Measurements from ENCODE around the gene PCDHGB2. TPM values are rescaled to one million over a fixed set of nuclear protein-coding genes. Genes with fewer than 3 reads are reported as not detected.
"Not testable (repeated sequence)": the region's sequence is repeated elsewhere in the genome, so short reads cannot be mapped to it uniquely, and the experiment has no call there.

The PCDHGB2 gene
- total RNA-seq, 1 donor from 2014 or later = under 0.01 TPM

DNA sequence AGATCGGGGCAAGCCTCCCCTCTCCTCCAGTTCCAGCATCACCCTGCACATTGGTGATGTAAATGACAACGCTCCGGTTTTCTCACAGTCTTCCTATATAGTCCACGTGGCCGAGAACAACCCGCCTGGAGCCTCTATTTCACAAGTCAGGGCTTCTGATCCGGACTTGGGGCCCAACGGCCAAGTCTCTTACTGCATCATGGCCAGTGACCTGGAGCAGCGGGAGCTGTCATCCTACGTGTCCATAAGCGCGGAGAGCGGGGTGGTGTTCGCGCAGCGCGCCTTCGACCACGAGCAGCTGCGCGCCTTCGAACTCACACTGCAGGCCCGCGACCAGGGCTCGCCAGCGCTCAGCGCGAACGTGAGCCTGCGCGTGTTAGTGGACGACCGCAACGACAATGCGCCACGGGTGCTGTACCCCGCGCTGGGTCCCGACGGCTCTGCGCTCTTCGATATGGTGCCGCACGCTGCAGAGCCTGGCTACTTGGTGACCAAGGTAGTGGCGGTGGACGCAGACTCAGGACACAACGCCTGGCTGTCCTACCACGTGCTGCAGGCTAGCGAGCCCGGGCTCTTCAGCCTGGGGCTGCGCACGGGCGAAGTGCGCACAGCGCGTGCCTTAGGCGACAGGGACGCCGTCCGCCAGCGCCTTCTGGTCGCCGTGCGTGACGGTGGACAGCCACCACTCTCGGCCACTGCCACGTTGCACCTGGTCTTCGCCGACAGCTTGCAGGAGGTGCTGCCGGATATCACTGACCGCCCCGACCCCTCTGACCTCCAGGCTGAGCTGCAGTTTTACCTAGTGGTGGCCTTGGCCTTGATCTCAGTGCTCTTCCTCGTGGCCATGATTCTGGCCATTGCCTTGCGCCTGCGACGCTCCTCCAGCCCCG lies 29.6 kb downstream of the PCDHGB2 start:
- FAIRE-seq (no peak), DNase-seq (ENCODE audit: low read depth) (no peak)
- TF ChIP-seq, protein P1, sequence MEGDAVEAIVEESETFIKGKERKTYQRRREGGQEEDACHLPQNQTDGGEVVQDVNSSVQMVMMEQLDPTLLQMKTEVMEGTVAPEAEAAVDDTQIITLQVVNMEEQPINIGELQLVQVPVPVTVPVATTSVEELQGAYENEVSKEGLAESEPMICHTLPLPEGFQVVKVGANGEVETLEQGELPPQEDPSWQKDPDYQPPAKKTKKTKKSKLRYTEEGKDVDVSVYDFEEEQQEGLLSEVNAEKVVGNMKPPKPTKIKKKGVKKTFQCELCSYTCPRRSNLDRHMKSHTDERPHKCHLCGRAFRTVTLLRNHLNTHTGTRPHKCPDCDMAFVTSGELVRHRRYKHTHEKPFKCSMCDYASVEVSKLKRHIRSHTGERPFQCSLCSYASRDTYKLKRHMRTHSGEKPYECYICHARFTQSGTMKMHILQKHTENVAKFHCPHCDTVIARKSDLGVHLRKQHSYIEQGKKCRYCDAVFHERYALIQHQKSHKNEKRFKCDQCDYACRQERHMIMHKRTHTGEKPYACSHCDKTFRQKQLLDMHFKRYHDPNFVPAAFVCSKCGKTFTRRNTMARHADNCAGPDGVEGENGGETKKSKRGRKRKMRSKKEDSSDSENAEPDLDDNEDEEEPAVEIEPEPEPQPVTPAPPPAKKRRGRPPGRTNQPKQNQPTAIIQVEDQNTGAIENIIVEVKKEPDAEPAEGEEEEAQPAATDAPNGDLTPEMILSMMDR (IDR thresholded peaks at IDR 0.05; ENCODE audit: insufficient read depth, low read length, severe bottlenecking) = no peak
- Histone ChIP-seq H3K4me3 (ENCODE audit: low read depth, low read length) (no peak overlapping the region), H3K36me3 (ENCODE audit: control insufficient read depth, insufficient read depth, low read length) (no peaks in the 10 kb centered on the region), H3K27me3 (ENCODE audit: control insufficient read depth, insufficient read depth, low read length) (no peaks in the 10 kb centered on the region)

DNA sequence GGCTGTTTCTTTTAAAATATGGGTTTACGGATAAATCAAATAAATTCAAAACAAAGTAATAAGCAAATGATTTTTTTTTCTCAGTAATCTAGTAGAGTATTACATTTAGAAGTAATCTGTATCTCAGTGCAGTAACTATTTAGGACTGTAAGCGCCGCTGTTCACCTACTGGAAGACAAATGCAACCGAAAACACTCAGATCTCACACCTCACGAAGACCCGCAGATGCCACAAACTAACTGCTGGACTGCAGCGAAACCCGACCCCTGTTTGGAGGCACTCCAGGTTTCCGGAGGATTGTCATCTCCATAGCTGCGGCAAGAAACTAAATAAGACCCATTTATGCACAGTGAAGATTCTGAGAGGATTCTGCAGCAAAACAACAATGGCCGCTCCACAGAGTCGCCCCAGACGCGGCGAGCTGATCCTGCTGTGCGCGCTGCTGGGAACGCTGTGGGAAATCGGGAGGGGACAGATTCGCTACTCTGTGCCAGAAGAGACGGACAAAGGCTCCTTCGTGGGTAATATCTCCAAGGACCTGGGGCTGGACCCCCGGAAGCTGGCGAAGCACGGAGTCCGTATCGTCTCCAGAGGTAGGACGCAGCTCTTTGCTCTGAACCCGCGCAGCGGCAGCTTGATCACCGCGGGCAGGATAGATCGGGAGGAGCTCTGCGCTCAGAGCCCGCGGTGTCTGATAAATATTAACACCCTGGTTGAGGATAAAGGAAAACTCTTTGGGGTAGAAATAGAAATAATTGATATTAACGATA lies 32.8 kb downstream of the PCDHGB2 start, which contains the start of gene PCDHGA8:
TSS of gene PCDHGA8 (plus strand) at position 205 of the 770 bp plus-strand sequence. CDS start at position 386, 181 bp downstream.
- DNase-seq (ENCODE audit: low read depth) (no peak), FAIRE-seq (no peak)
- TF ChIP-seq, protein P1 (IDR thresholded peaks at IDR 0.05; ENCODE audit: insufficient read depth, low read length, severe bottlenecking) = no peak
- H3K4me3 ChIP-seq (ENCODE audit: low read depth, low read length) = no peak within 1 kb of the TSS
- H3K36me3 ChIP-seq (ENCODE audit: control insufficient read depth, insufficient read depth, low read length) = no peaks in the 10 kb centered on the region
- H3K27me3 ChIP-seq (ENCODE audit: control insufficient read depth, insufficient read depth, low read length) = peaks cover 2% of the 10 kb centered on the region

DNA sequence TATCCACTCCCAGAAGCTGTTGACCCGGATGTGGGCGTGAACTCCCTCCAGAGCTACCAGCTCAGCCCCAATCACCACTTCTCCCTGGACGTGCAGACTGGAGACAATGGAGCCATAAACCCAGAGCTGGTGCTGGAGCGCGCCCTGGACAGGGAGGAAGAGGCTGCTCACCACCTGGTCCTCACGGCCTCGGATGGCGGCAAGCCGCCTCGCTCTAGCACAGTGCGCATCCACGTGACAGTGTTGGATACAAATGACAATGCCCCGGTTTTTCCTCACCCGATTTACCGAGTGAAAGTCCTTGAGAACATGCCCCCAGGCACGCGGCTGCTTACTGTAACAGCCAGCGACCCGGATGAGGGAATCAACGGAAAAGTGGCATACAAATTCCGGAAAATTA lies 33.5 kb downstream of the PCDHGB2 start:
- Histone ChIP-seq H3K27me3 (ENCODE audit: control insufficient read depth, insufficient read depth, low read length) (peaks cover 2% of the 10 kb centered on the region), H3K36me3 (ENCODE audit: control insufficient read depth, insufficient read depth, low read length) (no peaks in the 10 kb centered on the region), H3K4me3 (ENCODE audit: low read depth, low read length) (no peak overlapping the region)
- TF ChIP-seq, protein P1 (IDR thresholded peaks at IDR 0.05; ENCODE audit: insufficient read depth, low read length, severe bottlenecking) = no peak
- no peak for DNase-seq (ENCODE audit: low read depth)
- no peak for FAIRE-seq

DNA sequence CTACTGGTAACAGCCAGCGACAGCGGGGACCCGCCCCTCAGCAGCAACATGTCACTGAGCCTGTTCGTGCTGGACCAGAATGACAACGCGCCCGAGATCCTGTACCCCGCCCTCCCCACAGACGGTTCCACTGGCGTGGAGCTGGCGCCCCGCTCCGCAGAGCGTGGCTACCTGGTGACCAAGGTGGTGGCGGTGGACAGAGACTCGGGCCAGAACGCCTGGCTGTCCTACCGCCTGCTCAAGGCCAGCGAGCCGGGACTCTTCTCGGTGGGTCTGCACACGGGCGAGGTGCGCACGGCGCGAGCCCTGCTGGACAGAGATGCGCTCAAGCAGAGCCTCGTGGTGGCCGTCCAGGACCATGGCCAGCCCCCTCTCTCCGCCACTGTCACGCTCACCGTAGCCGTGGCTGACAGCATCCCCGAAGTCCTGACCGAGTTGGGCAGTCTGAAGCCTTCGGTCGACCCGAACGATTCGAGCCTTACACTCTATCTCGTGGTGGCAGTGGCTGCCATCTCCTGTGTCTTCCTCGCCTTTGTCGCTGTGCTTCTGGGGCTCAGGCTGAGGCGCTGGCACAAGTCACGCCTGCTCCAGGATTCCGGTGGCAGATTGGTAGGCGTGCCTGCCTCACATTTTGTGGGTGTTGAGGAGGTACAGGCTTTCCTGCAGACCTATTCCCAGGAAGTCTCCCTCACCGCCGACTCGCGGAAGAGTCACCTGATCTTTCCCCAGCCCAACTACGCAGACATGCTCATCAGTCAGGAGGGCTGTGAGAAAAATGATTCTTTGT lies 34.8 kb downstream of the PCDHGB2 start:
- not testable (repeated sequence) for H3K4me3 ChIP-seq (ENCODE audit: low read depth, low read length); FAIRE-seq; H3K36me3 ChIP-seq (ENCODE audit: control insufficient read depth, insufficient read depth, low read length); DNase-seq (ENCODE audit: low read depth); H3K27me3 ChIP-seq (ENCODE audit: control insufficient read depth, insufficient read depth, low read length)

DNA sequence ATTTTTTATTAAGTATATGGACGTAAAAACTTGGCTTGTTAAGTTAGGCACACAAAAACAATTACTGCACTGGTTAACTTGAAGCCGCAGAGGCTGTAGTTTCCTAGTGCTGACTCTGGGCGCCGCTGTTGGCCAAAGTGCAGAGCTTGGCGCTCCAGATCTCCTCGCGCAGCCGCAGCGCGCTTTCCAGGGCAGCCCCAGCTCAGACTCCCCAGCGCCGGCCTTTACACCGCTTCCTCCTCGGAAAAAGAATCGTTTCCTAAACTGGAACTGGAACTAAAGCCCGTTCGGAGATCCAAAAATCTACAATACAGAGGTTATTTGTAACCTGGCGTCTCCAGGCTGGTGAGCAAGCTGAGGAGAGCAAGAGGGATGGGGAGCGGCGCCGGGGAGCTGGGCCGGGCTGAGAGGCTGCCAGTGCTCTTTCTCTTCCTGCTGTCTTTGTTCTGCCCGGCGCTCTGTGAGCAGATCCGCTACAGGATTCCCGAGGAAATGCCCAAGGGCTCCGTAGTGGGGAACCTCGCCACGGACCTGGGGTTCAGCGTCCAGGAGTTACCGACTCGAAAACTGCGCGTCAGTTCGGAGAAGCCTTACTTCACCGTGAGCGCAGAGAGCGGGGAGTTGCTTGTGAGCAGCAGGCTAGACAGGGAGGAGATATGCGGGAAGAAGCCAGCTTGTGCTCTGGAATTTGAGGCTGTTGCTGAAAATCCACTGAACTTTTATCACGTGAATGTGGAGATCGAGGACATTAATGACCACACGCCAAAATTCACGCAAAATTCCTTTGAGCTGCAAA lies 38.2 kb downstream of the PCDHGB2 start, which contains the start of gene PCDHGB5:
TSS of gene PCDHGB5 (plus strand) at position 192 of the 796 bp plus-strand sequence. CDS start at position 373, 181 bp downstream.
- TF ChIP-seq, protein P1 (IDR thresholded peaks at IDR 0.05; ENCODE audit: insufficient read depth, low read length, severe bottlenecking) = peak; percentile 60
- FAIRE-seq (peak; percentile 96), DNase-seq (ENCODE audit: low read depth) (peak; percentile 41)
- H3K36me3 ChIP-seq (ENCODE audit: control insufficient read depth, insufficient read depth, low read length); H3K27me3 ChIP-seq (ENCODE audit: control insufficient read depth, insufficient read depth, low read length): not testable (repeated sequence)
- H3K4me3 ChIP-seq (ENCODE audit: low read depth, low read length) = peak within 1 kb of the TSS; percentile 37
